HG02938 (cell line): ENCODE results near the gene MYT1.

Source experiments
- ATAC-seq: cut with Tn5 transposase; IDR thresholded peaks from one replicate; pipeline ENCODE4 v1.9.1; 2021; ENCODE audit warnings: mild to moderate bottlenecking, moderate library complexity; ENCODE audit not compliant: unreplicated experiment

Gene MYT1

DNA sequence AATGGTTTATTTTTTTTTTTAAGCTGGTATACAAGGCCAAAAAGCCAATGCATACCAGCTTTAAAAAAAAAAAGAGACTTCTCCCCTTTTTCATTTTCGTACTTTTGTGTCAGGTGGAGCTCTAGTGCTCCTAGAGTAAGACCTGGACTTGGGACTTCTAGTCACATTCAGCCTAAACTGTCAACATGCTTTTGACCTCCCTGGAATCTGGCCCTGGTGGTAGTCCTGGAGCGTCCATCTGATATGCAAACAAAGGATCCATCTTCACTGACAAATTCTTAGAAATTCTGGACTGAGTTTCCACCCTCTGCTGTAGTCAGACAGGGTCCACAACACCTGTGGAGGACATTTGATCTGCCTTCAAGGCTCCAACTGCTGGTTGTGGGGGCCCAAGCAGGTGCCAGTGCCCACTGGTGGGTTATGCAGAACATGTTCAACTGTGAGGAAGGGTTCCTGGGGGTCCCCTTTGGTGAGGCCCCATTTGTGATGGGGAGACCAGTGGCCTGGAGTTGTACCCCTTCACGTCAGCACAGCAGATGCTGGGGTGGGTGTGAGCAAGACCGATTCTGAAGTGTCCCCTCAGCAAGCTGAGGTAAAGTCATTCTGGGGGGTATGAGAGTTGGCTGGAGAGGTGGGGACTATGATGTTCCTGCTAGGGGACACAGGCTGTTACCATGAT, 78.7 kb downstream of the MYT1 start:
- no peak for ATAC-seq

DNA sequence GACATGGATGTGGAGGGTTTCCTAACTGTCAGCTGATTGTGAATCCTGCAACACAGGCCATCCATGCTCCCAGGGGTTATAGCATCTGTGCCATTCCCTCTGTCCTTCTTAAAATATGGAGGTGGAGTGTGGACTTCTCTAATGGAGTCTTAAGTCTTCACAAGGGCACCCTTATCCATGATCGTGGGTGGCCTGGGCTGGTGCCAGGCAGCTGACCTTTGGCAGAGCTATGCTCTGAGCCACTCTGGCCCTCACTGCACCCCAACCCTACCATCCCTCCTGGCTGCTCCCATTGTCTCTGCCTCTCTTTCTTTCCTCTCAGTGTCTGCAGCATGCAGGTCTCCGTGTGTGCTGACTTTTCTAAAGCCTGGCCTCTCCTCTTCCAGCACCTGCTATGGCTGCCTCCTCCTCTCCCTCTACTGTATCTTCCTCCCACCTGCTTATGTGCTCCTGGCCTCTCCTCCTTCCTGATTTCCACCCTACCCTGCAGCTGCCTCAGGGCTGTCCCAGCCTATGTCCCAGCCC, 80.1 kb downstream of the MYT1 start:
- ATAC-seq: no peak

DNA sequence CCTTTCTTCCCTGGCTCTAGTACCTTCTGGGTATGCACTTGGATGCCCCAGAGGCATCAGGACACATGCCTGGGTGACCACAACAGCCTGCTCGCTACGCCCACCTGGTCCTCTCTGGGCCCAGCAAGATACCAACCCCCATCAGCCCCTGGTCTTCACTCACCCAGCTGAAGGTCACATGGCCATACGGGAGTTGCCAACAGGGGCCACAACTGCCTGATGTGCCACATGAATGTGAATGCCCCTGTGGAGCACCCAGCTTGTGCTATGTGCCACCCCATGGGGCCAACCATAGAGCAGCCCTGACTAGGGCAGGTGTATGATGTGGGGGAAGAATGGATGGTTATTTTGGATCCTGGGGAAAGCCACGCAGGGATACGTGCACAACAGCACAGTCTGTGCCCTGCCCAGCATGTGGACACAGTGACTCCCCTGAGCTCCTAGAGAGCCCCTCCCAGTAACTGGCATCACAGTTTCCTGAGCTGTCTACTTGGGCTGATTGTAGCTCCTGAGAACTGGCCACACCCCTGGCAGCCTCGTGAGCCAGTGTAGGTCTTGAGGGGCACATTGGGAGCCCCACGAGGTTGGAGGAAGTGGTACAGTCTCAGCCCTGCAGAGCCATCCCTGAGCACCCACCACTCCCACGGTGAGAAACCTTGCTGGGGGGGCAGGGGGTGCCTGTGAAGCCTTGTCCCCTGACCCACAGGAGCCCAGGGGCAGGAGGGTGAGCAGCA, 80.8 kb downstream of the MYT1 start:
- ATAC-seq: no peak

DNA sequence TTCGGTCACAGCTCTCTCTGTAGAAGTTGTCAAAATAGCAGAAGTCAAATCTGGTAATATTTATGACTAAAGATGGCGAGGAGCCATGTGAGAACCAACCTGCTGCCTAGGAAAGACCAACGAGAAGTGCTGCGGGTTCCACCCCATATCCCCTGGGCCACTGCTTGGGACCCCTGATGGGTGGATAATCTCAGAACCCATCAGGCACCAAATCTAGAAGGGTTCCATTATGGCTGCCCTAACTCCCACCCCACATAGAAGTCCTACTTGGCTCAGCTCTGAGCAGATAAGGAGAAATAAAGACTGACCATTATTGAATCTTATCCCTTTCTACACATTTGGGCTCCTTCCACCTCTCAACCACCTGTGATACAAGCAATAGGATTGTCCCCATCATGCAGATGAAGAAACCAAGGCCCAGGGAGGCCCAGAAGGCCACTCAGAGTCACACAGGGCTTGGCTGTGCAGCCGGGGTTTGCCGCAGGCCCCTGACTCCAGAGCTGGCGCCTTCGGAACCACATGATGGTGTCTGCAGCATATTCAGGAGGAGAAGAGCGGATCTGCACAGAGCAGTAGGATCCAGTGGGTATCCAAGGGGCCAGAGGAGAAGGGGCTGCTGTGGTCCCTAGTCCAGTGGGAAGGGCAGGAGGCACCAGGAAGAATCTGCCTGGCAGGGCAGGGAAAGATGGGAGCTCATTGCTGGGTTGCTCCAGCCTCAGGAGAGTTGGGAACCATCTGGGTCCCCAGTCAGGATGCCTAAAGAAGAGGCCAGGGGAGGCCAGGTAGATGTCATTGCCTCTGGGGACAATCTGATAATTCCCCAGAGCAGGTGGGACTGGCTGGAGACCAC, 81.7 kb downstream of the MYT1 start:
- no peak for ATAC-seq

DNA sequence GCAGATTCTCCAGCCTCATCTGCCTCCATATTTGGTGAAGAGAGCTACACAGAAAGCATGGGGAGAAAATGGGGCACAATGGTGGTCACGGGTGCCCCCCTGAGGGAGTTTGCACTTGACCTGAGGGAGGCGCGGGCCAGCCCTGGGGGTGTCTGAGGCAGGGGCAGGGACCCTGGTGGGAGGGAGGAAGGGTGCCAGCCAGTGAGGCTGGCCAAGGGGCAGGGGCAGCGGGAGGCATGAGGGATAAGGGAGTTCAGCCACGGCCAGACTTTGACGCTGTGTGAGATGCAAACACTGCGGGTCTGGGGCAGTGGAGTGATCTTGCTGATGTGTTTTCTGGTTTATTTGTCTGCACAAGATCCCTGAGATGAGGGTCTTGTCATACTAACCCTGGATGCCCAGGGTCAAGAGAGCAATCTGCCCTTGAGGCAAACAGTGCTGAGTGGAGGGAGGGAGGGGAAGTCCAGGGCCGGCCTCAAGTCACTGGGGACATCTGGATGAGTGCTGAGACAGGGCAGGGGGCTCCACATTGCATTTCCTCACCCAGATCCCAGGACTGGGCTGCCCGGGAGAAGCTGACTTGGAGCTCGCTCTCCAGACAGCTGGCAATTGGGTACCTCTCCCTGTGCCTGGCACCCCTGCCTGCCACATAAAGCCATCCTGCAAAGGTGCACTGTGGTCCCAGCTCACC, 82.5 kb downstream of the MYT1 start:
- ATAC-seq: no peak

DNA sequence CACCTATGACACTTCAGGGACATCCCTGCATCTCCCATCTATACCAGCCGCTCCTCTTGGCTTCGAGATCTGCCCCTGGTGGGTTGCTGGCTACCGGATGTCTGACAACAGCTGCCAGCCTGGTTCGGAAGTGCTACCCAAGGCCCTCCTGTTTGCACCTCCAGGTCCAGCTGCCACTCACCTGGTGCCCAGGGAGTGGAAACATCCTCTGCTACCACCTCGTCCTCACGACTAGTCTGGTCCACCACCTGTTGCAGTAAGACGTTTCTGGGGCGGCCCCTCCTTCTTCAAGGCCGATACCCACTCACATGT, 83.0 kb downstream of the MYT1 start:
- ATAC-seq: no peak

DNA sequence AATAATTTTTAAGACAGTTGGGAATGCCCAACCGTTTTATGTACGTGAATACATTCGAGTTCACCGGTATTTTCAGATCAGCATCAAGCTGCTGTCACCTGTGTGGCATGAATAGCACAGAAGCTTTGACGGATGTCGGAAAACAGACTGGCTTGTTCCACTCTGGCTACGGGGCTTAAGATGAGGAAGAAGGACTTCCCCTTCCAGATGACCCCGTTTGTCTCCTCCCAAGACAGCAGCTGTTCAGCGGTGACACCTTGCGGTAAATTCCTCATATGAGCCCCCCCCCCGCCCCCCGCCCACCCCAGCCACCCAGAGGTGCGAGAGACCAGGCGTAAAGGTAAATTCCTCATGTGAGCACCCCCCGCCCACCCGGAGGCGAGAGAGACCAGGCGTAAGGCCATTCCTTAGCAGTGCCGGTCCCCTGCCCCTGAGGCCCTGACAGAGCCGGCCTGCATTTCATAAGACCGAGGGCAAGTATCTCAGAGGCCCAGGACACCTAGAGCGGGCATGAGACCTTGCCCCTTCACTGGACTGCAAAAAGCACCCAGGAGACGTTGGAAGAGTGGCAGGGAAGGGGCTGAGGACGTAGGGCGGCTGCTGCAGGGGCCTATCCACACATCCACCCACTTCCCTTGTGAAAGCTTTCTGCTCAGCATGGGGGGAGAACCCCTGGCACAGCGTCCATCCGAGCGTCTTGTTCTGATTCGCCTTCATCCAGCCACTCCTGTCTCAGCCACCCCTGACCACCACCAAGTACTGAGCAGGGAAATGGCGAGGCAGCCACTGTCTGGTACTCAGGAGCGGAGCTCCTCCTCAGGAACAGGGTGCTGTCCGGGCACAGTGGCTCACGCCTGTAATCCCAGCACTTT, 84.0 kb downstream of the MYT1 start:
- no peak for ATAC-seq

DNA sequence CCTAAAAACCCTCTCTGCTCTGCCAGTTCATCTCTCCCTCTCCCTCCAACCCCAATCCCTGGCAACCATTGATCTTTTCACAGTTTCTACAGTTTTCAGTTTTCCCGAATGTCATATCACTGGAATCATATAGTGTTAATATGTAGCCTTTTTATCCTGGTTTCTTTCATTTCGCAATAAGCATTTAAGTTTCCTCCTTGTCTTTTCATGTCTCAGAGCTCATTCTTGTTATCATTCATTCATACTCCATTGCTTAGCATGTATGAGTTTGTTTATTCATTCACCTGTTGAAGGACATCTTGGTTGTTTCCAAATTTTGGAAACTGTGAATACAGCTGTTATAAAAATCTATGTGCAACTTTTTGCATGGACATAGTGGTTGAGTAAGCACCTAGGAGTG, 85.8 kb downstream of the MYT1 start:
- ATAC-seq: no peak

DNA sequence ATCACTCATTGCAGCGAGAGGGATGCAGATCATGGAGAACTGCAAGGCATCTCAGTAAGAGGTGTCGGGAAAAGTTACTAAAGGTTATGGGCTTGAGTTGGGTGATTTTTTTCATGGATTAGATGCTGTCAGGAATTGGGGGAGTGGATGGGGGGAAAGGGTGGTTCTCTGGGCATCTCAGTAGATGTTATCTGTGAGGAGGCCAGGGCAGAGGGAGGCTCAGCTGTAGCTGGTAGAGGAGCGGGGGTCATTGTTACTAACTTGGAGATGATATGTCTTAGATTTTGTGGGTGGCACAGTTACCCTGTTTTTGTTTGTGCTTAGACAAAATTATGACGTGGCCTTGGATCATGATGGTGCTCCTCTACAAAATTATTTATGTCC, 88.7 kb downstream of the MYT1 start:
- ATAC-seq: no peak

DNA sequence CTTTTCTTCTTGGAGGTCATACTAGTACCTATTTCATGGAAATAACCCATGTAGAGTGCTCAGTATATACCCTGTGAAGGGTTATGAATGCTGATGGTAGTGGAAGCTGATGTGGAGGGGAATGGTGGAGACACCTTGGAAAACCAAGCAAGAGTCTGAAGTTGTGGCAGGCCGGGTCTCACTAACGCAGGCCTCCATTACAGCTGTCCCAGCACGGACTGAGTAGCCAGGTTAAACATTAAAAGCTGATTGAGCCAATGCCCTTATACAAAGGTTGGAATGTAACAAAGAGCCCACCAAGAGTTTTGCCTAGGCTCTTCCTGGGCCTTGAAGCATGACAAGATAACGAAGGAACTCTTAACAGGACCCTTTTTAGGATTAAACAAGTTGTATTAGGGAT, 89.2 kb downstream of the MYT1 start:
- no peak for ATAC-seq

DNA sequence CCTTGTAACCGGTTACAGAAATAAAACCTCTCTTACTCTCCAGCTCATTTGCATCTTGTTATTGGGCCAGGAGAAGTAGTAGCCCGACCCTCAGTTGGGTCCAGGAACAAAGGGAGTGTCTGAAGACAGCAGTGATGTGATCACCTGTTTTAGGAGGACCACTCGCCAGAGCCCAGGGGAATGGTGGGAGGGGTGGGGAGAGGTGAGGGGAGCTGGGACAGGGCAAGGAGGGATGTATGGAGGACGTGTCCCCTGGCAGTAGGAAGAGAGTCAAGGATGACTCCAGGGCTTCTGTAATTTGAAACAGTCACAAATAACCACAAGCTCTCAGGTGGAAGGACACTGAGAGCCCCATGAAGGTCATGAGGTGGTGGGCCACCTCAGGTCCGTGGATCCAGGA, 89.9 kb downstream of the MYT1 start:
- no peak for ATAC-seq

DNA sequence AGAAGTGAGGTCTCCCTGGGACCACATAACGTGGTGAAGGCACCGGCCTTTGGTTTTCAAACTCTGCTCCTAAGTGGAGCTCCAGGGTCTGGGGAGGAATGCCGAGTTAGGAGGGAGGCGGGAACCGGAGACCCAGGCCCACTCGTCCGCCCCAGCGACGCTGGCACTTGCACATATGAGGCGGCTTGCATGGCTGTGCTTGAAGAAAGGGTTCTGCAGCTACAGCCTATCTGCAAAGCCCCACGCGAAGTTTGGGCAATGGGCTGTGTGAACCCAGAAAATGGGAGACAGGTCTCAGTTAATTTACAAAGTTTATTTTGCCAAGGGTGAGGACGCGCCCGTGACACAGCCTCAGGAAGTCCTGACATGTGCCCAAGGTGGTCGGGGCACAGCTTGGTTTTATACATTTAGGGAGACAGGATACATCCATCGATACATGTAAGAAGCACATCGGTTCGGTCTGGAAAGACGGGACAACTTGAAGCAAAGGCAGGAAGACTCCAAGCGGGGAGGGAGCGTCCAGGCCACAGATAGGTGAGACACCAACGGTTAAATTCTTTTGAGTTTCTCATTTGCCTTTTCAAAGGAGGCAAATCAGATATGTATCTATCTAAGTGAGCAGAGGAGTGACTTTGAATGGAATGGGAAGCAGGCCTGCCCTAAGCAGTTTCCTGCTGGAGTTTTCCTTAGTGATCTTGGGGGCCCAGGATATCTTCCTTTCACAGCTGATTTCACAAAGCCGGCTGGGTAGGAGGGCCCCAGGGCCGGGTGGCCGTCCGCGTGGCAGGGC, 90.5 kb downstream of the MYT1 start:
- no peak for ATAC-seq

DNA sequence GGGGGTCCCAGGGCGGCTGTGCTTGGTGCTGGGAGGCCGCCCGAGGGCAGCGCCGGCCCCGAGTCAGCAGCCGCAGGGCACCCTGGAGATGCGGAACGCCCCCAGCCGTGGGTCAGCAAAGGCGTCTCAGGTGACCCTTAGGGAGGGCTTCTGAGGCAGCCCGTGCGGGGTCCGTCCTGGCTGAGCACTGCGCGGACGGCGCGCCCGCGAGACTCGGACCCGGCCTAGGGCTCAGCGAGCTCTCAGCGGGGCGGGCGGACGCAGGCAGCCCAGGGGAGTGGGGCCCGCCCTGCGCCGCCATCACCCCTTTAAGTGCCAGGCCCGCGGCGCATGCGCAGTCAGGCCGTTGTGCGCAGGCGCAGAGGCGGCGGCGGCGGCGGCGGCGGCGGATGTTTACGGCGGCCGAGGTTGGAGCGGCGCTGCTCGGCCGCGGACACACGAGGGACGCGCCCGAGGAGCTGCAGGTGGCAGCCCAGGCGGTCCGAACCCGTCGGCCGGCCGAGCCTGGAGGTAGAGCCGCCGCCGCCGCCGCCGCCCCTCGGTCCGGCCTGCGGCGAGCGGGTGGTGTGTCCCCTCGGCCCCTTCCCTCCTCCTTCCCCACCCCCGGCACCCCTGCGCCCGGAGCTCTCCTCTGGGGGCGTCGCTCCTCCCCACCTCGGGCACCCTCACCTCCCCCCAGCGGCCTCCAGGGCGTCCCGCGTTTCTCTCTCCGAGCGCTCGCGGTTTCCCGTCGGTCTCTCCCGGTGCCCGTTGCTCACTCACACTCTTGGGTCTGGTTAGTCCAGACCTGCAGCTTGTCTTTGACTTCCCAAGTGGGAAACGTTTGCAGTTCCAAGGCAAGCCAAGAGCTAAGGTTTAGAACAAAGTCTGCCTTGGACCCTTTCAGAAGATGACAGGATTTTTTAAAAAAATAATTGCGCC, 91.4 kb downstream of the MYT1 start, which contains the start of gene PCMTD2:
TSS of gene PCMTD2 (plus strand) at position 388 of the 921 bp plus-strand sequence. CDS start 4,218 bp downstream, outside the sequence.
- peak; percentile 60 for ATAC-seq

DNA sequence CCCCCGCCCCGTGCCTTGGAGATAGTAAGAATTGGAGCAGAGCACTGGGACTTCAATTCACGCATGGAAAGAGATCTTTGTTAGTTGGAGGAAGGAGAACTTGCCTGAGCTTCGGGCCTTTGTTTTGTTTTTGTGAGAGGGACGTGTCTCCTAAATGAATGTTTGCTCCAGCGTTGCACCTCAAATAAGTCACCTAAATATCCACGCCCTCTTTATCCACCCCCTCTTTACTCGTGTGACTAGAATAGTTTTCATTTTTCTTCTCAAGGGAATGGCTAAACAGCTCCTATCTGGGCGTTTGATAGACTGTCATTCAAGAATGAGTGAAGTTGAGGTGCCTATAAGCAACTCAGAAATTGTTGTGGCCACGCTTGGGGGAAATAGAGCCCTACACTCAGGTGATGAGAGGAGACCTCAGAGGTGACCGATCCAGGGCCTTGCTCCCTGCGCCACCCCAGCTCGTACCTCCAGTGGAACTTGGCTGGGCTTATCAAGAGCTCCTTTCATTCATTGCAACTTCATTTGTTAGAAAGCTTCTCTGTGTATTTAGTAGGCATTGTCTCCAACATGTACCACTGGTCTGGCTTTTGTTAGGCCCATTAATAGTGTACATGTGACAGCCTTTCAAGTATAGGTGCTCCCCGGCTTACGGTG, 92.2 kb downstream of the MYT1 start:
- no peak for ATAC-seq

DNA sequence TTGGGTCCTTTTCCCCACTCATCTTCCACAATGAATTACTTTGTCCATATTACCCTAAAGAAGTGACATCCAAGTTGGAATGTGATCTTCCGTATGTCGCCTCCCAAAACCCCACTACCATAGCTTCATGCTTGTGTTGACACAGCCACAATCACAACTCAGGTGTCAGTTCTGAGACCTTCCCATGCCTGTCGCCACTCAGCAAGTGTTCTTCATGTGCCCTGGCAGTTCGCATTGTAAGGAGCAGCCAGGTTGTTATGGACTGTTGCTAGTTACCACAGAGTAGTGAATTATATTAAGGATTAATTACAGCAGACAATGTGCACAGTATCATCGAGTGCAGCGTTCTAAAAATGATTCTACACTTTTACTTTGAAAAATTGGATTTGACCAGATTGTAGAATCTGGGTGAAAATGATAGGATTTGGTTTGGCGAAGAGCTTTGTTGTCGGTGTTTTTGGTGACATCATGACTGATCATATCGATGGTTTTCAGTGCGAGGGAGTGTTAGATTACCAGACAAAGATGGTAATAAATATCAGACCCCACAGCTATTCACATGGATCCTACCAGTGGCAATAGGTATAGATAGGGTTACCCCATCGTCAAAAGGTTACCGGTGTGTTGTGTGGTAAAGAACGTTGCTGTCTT, 93.0 kb downstream of the MYT1 start:
- ATAC-seq: no peak

DNA sequence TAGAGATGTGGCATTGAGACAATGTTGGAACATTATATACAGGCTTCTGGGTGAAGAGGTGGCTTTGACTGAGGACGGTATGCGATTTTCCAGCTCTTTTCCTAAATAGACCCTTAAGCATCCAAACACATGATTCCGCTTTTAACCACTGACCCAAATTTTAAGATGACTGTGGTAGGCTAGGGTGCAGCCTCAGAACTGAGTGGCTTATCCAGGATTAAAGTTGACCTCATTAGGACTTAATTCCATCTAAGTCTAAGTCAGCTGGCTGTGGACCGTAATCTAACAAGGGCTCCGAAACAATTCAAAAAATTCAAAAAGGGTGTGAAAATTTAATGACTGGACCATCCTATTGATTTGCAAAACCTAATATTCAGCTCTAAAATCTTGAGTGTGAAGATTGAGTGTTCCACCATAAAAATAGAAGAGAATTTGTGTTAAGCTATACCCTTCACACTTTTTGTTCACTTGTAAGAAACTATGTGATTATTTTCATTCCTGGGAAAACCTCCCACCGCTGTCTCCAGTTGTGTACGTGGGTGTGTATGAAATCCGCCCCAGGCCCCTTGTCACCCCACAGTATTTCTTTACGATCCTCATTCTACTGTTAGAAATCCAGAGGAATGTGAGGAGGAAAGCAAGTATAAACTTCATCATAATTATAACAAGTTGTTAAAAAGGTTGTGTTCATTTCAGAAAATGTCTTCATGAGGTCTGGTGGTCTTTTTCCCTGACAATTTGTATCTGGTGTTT, 94.0 kb downstream of the MYT1 start:
- ATAC-seq: no peak

DNA sequence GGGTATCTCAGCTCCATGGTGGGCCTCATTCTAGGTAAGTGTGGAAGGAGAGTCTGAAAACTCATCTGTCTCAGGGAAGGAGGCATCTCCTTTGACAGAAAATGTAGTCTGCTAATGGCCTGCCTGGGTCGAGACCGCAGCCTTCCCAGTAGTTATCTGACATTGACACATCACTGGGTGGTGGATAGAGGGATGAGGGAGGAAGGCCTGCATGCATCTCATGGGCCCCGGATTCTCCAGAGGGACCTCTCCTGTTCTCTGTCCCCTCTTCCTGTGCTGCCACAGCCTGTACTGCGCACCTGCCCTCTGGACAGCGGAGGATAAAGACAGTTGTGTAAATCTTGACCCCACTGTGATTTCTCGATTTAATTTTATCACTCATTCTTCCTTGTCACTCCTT, 96.0 kb downstream of the MYT1 start:
- no peak for ATAC-seq
